Mammary microvascular endothelial cell (primary cell): ENCODE results near the gene SPIRE2. TPM values are rescaled to one million over a fixed set of nuclear protein-coding genes. Genes with fewer than 3 reads are reported as not detected.

Experiments
- total RNA-seq: library from RNA; depleted of rRNA; stranded (reverse); fragments of >200 nt; gene quantifications from 2 replicates; pipeline ENCODE4 v1.2.3, GENCODE V29; 2015

SPIRE2 gene
- total RNA-seq: 1.6 and 2.4 TPM in 2 replicates

GRCh38 chr16:89828199-89828869 lies at the start of gene SPIRE2:
TSS of gene SPIRE2 (plus strand) at chr16:89828475. CDS start at chr16:89828551, 76 bp downstream.

GRCh38 chr16:89873109-89873971 lies 45.1 kb downstream of the SPIRE2 start, which contains the start of gene TCF25:
TSS of gene TCF25 (plus strand) at chr16:89873592. CDS start at chr16:89873668, 76 bp downstream.

DNA sequence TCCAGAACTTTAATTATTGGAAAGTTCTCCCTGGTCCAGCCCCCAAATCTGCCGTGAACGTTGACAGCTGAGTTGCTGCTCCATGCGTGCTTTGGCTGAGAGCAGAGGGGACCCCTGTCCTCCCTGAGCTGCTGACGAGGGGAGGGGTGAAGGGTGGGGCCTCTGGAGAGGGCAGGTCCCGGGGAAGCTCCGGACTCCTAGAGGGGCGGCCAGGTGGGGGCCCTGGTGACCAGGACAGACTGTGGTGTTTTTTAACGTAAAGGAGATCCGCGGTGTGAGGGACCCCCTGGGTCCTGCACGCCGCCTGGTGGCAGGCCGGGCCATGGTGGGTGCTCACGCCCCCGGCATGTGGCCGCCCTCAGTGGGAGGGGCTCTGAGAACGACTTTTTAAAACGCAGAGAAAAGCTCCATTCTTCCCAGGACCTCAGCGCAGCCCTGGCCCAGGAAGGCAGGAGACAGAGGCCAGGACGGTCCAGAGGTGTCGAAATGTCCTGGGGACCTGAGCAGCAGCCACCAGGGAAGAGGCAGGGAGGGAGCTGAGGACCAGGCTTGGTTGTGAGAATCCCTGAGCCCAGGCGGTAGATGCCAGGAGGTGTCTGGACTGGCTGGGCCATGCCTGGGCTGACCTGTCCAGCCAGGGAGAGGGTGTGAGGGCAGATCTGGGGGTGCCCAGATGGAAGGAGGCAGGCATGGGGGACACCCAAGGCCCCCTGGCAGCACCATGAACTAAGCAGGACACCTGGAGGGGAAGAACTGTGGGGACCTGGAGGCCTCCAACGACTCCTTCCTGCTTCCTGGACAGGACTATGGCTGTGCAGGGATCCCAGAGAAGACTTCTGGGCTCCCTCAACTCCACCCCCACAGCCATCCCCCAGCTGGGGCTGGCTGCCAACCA lies 90.4 kb downstream of the SPIRE2 start, which contains the start of gene MC1R:
Gene MC1R (plus strand): TSS at position 410 of the 895 bp plus-strand sequence. CDS start 397 bp downstream, at position 807.

Other genes starting within 250 kb of the SPIRE2 start
- gene DPEP1, start 214.8 kb upstream of the SPIRE2 start, total RNA-seq: 0.13 TPM in 1 of 2 replicates, not detected in the other
- gene CHMP1A, start 170.8 kb upstream of the SPIRE2 start, total RNA-seq: 99.0 and 119 TPM in 2 replicates
- gene SPATA33, start 170.6 kb upstream of the SPIRE2 start, total RNA-seq: 2.9 and 4.7 TPM in 2 replicates
- gene CDK10, start 141.8 kb upstream of the SPIRE2 start, total RNA-seq: 38.7 and 45.4 TPM in 2 replicates
- 12.9 and 15.8 TPM in 2 replicates for gene SPATA2L, start 126.8 kb upstream of the SPIRE2 start, total RNA-seq
- gene VPS9D1, start 107.6 kb upstream of the SPIRE2 start, total RNA-seq: 5.1 and 5.9 TPM in 2 replicates
- 15.3 and 23.1 TPM in 2 replicates for gene ZNF276, start 106.9 kb upstream of the SPIRE2 start, total RNA-seq
- 18.7 and 22.3 TPM in 2 replicates for gene FANCA, start 11.8 kb upstream of the SPIRE2 start, total RNA-seq
- gene TCF25, start 45.1 kb downstream of the SPIRE2 start, total RNA-seq: 130 and 132 TPM in 2 replicates
- gene MC1R, start 90.4 kb downstream of the SPIRE2 start, total RNA-seq: 0.87 and 1.1 TPM in 2 replicates
- gene TUBB3, start 94.9 kb downstream of the SPIRE2 start, total RNA-seq: 202 and 210 TPM in 2 replicates
- 132 and 147 TPM in 2 replicates for gene DEF8, start 120.3 kb downstream of the SPIRE2 start, total RNA-seq
- gene DBNDD1, start 191.0 kb downstream of the SPIRE2 start, total RNA-seq: 4.0 and 5.7 TPM in 2 replicates
- not detected in 2 replicates for gene PRDM7, start 248.9 kb downstream of the SPIRE2 start, total RNA-seq